HEK293 (cell line): ENCODE results near the gene TRIM8.

Source experiments
- CTCF ChIA-PET: fragments of 350-600 bp; formaldehyde crosslinking; extraction: SDS; loops from one replicate; lab custom pipeline; 2021; ENCODE audit warnings: antibody characterized with exemption; lab: Yijun Ruan, JAX
- POLR2A ChIA-PET: fragments of 300-600 bp; formaldehyde crosslinking; extraction: SDS; loops from one replicate; lab custom pipeline; 2020; ENCODE audit warnings: antibody characterized with exemption, inconsistent platforms; lab: Yijun Ruan, JAX
- H3K27ac ChIP-seq: fragments of 200-500 bp; sonication (Bioruptor generic); 2 replicates; pipeline ENCODE4 v1.5.1; 2014; ENCODE audit warnings: low read depth, low read length, control low read depth, inconsistent platforms; ENCODE audit errors: extremely low read depth
- H3K36me3 ChIP-seq, 2 experiments: fragments of 200-500 bp in 1 of 2; sonication (Bioruptor generic) in 1 of 2; 1 replicate in 1 of 2; 2 replicates in 1 of 2; pipeline ENCODE4 v1.5.1; 2014 to 2017; ENCODE audit warnings: inconsistent platforms in 2 of 2, low read length in 2 of 2; ENCODE audit not compliant: control insufficient read depth in 2 of 2, insufficient read depth in 1 of 2
- H3K4me1 ChIP-seq: fragments of 200-500 bp; sonication (Bioruptor generic); 2 replicates; pipeline ENCODE4 v1.5.1; 2014; ENCODE audit warnings: mild to moderate bottlenecking, low read length, inconsistent platforms; ENCODE audit not compliant: control insufficient read depth, insufficient read depth
- H3K4me3 ChIP-seq: 2 replicates; pipeline ENCODE4 v1.5.1; 2011; ENCODE audit warnings: low read depth, mild to moderate bottlenecking, control low read depth, low read length, moderate library complexity
- H3K9me3 ChIP-seq: fragments of 200-500 bp; sonication (Bioruptor generic); 2 replicates; pipeline ENCODE4 v1.5.1; 2014; ENCODE audit warnings: low read depth, low read length, inconsistent platforms; ENCODE audit not compliant: control insufficient read depth, insufficient read depth
- BCL11B ChIP-seq: fragments of 450-650 bp; formaldehyde crosslinking; IDR thresholded peaks from 2 replicates; pipeline ENCODE4 v1.5.1; 2016; ENCODE audit warnings: low read depth, missing biosample characterization, missing genetic modification characterization
- FEZF1 ChIP-seq: fragments of 450-650 bp; formaldehyde crosslinking; IDR thresholded peaks from 2 replicates; pipeline ENCODE4 v1.5.1; 2016; ENCODE audit warnings: missing biosample characterization, missing genetic modification characterization
- GLIS2 ChIP-seq: fragments of 450-650 bp; formaldehyde crosslinking; IDR thresholded peaks from 2 replicates; pipeline ENCODE4 v1.5.1; 2016; ENCODE audit warnings: missing biosample characterization, missing genetic modification characterization
- HOXD13 ChIP-seq: sonication (generic); formaldehyde crosslinking; IDR thresholded peaks from 2 replicates; pipeline ENCODE4 v1.8.0; 2022; ENCODE audit warnings: missing genetic modification reagents, borderline replicate concordance
- IKZF3 ChIP-seq: fragments of 450-650 bp; IDR thresholded peaks from 2 replicates; pipeline ENCODE4 v1.5.0; 2018; ENCODE audit warnings: missing biosample characterization, mild to moderate bottlenecking, missing genetic modification characterization, moderate library complexity
- KLF1 ChIP-seq: fragments of 450-650 bp; formaldehyde crosslinking; IDR thresholded peaks from 2 replicates; pipeline ENCODE4 v1.5.1; 2016; ENCODE audit warnings: missing biosample characterization, missing genetic modification characterization
- KLF16 ChIP-seq: fragments of 450-650 bp; formaldehyde crosslinking; IDR thresholded peaks from 2 replicates; pipeline ENCODE4 v1.5.1; 2017; ENCODE audit warnings: missing biosample characterization, missing genetic modification characterization
- OVOL3 ChIP-seq: fragments of 450-650 bp; formaldehyde crosslinking; IDR thresholded peaks from 2 replicates; pipeline ENCODE4 v1.5.1; 2016; ENCODE audit warnings: missing biosample characterization, missing genetic modification characterization
- SCRT1 ChIP-seq: fragments of 450-650 bp; formaldehyde crosslinking; IDR thresholded peaks from 2 replicates; pipeline ENCODE4 v1.5.1; 2016; ENCODE audit warnings: missing biosample characterization, missing genetic modification characterization, borderline replicate concordance
- TRIM28 ChIP-seq: IDR thresholded peaks from 2 replicates; pipeline ENCODE4 v1.6.1; 2011; ENCODE audit warnings: low read length, control low read depth, borderline replicate concordance
- ZNF169 ChIP-seq: fragments of 450-650 bp; formaldehyde crosslinking; IDR thresholded peaks from 2 replicates; pipeline ENCODE4 v1.5.1; 2016; ENCODE audit warnings: missing biosample characterization, missing genetic modification characterization
- ZNF202 ChIP-seq: fragments of 450-650 bp; formaldehyde crosslinking; IDR thresholded peaks from 2 replicates; pipeline ENCODE4 v1.5.1; 2016; ENCODE audit warnings: missing biosample characterization, missing genetic modification characterization, borderline replicate concordance
- ZNF433 ChIP-seq: fragments of 450-650 bp; formaldehyde crosslinking; IDR thresholded peaks from 2 replicates; pipeline ENCODE4 v1.5.1; 2016; ENCODE audit warnings: missing biosample characterization, missing genetic modification characterization, low read depth
- ZNF529 ChIP-seq: fragments of 450-650 bp; formaldehyde crosslinking; IDR thresholded peaks from 2 replicates; pipeline ENCODE4 v1.5.1; 2017; ENCODE audit warnings: missing genetic modification characterization, missing biosample characterization; ENCODE audit not compliant: insufficient replicate concordance
- ZNF561 ChIP-seq: fragments of 450-650 bp; IDR thresholded peaks from 2 replicates; pipeline ENCODE4 v1.5.1; 2018; ENCODE audit warnings: missing biosample characterization, missing genetic modification characterization, borderline replicate concordance
- ZNF768 ChIP-seq: fragments of 450-650 bp; formaldehyde crosslinking; IDR thresholded peaks from 2 replicates; pipeline ENCODE4 v1.5.1; 2018; ENCODE audit warnings: missing biosample characterization, mild to moderate bottlenecking, missing genetic modification characterization
- ZSCAN23 ChIP-seq: fragments of 450-650 bp; formaldehyde crosslinking; IDR thresholded peaks from 2 replicates; pipeline ENCODE4 v1.5.1; 2016; ENCODE audit warnings: missing biosample characterization, missing genetic modification characterization
- TF ChIP-seq, protein P1 (sequence below): fragments of 450-650 bp; formaldehyde crosslinking; IDR thresholded peaks from 2 replicates; pipeline ENCODE4 v1.5.0; 2017; ENCODE audit warnings: missing biosample characterization, missing genetic modification characterization, borderline replicate concordance
- TF ChIP-seq, protein P2 (sequence below): fragments of 450-650 bp; formaldehyde crosslinking; IDR thresholded peaks from 2 replicates; pipeline ENCODE4 v1.5.1; 2016; ENCODE audit warnings: missing biosample characterization, missing genetic modification characterization, borderline replicate concordance
- TF ChIP-seq, protein P3 (sequence below): fragments of 450-650 bp; formaldehyde crosslinking; IDR thresholded peaks from 2 replicates; pipeline ENCODE4 v1.5.1; 2016; ENCODE audit warnings: missing biosample characterization, missing genetic modification characterization, borderline replicate concordance
- TF ChIP-seq, protein P4 (sequence below): fragments of 450-650 bp; formaldehyde crosslinking; IDR thresholded peaks from 2 replicates; pipeline ENCODE4 v1.5.1; 2017; ENCODE audit warnings: missing biosample characterization, missing genetic modification characterization

TRIM8 gene

DNA sequence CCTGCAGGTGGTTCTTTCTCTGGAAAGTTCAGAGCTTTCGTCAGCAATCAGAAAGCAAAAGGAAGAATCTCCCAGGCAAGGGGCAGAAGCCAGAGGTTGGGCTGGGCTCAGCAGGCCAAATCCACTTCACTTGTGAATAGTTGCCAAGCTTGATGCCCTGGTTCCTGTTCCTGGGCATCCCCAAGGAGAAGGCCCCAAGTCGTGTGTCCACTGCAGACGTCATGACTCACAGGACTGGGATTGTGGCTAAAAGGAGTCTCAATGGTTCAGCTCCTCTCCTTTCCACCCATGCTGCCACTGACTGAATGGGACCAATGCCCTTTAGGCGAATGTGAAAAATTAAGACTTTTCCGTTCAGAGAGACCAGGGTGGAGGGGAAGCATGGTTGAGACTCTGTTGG, 38.6 kb upstream of the TRIM8 start:
- no peaks in the 10 kb centered on the region for H3K4me1 ChIP-seq
- TF ChIP-seq ZNF561 (tag by site-specific recombination) (no peak), FEZF1 (no peak)
- TF ChIP-seq, all 188 proteins: peak for 0
- Histone ChIP-seq H3K27ac (no peak overlapping the region), H3K9me3 (no peaks in the 10 kb centered on the region), H3K4me3 (no peak overlapping the region), H3K36me3 (peaks cover 0 to 47% of the 10 kb centered on the region in 2 experiments; a peak in 2 of 3 replicates)
- POLR2A ChIA-PET, result no interaction called here
- CTCF ChIA-PET, result interaction anchor here (0.6 to 0.8 kb wide), 2 partner anchors 16 to 376 kb away, joined by 3 to 5 read pairs; no protein-coding TSS in a partner anchor

DNA sequence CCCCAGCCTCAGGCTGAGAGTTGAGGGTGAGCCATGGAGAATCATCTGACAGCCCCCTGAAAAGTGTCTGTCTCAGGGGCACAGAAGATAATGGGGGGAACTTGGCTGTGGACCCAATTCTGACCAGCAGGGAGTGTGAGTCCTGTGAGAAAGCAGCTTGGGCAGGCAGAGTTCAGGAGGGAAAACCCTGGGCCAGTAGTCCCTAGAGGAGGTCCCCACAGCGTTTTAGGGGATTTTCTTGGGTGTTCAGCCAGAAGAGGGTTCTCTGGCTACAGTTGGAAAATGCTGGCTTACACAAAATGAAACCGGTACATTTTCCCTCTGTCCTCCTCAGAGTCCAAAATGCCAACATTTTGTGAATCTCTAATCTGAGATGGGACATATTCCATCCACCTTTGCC, 35.8 kb upstream of the TRIM8 start:
- no peaks in the 10 kb centered on the region for H3K9me3 ChIP-seq
- CTCF ChIA-PET, result interaction anchor here (0.6 to 1.6 kb wide), 2 partner anchors 12 to 24 kb away, joined by 3 to 4 read pairs; no protein-coding TSS in a partner anchor
- peaks cover 3% of the 10 kb centered on the region; the same call in 1 of the 2 replicates for H3K4me1 ChIP-seq
- H3K4me3 ChIP-seq, result no peak overlapping the region
- H3K36me3 ChIP-seq, result peaks cover 0 to 31% of the 10 kb centered on the region in 2 experiments; a peak in 2 of 3 replicates
- TF ChIP-seq KLF1 (tag by site-specific recombination) (no peak), ZSCAN23 (no peak), ZNF169 (tag by site-specific recombination) (no peak), KLF16 (tag by site-specific recombination) (no peak), GLIS2 (tag by site-specific recombination) (no peak), ZNF202 (tag by site-specific recombination) (no peak), OVOL3 (no peak), ZNF768 (tag by site-specific recombination) (no peak), BCL11B (tag by site-specific recombination) (no peak), ZNF561 (tag by site-specific recombination) (no peak), TRIM28 (no peak), ZNF433 (tag by site-specific recombination) (no peak), HOXD13 (CRISPR knock-in tag) (no peak), ZNF529 (tag by site-specific recombination) (no peak), SCRT1 (tag by site-specific recombination) (no peak), IKZF3 (tag by site-specific recombination) (no peak)
- TF ChIP-seq, protein P1, sequence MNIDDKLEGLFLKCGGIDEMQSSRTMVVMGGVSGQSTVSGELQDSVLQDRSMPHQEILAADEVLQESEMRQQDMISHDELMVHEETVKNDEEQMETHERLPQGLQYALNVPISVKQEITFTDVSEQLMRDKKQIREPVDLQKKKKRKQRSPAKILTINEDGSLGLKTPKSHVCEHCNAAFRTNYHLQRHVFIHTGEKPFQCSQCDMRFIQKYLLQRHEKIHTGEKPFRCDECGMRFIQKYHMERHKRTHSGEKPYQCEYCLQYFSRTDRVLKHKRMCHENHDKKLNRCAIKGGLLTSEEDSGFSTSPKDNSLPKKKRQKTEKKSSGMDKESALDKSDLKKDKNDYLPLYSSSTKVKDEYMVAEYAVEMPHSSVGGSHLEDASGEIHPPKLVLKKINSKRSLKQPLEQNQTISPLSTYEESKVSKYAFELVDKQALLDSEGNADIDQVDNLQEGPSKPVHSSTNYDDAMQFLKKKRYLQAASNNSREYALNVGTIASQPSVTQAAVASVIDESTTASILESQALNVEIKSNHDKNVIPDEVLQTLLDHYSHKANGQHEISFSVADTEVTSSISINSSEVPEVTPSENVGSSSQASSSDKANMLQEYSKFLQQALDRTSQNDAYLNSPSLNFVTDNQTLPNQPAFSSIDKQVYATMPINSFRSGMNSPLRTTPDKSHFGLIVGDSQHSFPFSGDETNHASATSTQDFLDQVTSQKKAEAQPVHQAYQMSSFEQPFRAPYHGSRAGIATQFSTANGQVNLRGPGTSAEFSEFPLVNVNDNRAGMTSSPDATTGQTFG (tag by site-specific recombination), result no peak
- TF ChIP-seq, protein P2, sequence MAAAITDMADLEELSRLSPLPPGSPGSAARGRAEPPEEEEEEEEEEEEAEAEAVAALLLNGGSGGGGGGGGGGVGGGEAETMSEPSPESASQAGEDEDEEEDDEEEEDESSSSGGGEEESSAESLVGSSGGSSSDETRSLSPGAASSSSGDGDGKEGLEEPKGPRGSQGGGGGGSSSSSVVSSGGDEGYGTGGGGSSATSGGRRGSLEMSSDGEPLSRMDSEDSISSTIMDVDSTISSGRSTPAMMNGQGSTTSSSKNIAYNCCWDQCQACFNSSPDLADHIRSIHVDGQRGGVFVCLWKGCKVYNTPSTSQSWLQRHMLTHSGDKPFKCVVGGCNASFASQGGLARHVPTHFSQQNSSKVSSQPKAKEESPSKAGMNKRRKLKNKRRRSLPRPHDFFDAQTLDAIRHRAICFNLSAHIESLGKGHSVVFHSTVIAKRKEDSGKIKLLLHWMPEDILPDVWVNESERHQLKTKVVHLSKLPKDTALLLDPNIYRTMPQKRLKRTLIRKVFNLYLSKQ (tag by site-specific recombination), result no peak
- TF ChIP-seq, protein P3, sequence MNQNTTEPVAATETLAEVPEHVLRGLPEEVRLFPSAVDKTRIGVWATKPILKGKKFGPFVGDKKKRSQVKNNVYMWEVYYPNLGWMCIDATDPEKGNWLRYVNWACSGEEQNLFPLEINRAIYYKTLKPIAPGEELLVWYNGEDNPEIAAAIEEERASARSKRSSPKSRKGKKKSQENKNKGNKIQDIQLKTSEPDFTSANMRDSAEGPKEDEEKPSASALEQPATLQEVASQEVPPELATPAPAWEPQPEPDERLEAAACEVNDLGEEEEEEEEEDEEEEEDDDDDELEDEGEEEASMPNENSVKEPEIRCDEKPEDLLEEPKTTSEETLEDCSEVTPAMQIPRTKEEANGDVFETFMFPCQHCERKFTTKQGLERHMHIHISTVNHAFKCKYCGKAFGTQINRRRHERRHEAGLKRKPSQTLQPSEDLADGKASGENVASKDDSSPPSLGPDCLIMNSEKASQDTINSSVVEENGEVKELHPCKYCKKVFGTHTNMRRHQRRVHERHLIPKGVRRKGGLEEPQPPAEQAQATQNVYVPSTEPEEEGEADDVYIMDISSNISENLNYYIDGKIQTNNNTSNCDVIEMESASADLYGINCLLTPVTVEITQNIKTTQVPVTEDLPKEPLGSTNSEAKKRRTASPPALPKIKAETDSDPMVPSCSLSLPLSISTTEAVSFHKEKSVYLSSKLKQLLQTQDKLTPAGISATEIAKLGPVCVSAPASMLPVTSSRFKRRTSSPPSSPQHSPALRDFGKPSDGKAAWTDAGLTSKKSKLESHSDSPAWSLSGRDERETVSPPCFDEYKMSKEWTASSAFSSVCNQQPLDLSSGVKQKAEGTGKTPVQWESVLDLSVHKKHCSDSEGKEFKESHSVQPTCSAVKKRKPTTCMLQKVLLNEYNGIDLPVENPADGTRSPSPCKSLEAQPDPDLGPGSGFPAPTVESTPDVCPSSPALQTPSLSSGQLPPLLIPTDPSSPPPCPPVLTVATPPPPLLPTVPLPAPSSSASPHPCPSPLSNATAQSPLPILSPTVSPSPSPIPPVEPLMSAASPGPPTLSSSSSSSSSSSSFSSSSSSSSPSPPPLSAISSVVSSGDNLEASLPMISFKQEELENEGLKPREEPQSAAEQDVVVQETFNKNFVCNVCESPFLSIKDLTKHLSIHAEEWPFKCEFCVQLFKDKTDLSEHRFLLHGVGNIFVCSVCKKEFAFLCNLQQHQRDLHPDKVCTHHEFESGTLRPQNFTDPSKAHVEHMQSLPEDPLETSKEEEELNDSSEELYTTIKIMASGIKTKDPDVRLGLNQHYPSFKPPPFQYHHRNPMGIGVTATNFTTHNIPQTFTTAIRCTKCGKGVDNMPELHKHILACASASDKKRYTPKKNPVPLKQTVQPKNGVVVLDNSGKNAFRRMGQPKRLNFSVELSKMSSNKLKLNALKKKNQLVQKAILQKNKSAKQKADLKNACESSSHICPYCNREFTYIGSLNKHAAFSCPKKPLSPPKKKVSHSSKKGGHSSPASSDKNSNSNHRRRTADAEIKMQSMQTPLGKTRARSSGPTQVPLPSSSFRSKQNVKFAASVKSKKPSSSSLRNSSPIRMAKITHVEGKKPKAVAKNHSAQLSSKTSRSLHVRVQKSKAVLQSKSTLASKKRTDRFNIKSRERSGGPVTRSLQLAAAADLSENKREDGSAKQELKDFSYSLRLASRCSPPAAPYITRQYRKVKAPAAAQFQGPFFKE (tag by site-specific recombination), result no peak
- TF ChIP-seq, protein P4, sequence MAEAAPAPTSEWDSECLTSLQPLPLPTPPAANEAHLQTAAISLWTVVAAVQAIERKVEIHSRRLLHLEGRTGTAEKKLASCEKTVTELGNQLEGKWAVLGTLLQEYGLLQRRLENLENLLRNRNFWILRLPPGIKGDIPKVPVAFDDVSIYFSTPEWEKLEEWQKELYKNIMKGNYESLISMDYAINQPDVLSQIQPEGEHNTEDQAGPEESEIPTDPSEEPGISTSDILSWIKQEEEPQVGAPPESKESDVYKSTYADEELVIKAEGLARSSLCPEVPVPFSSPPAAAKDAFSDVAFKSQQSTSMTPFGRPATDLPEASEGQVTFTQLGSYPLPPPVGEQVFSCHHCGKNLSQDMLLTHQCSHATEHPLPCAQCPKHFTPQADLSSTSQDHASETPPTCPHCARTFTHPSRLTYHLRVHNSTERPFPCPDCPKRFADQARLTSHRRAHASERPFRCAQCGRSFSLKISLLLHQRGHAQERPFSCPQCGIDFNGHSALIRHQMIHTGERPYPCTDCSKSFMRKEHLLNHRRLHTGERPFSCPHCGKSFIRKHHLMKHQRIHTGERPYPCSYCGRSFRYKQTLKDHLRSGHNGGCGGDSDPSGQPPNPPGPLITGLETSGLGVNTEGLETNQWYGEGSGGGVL (tag by site-specific recombination), result no peak
- POLR2A ChIA-PET, result interaction anchor here (1.0 kb wide), 1 partner anchor 34 kb away, joined by 3 read pairs; no protein-coding TSS in a partner anchor
- no peak overlapping the region for H3K27ac ChIP-seq
